Measurements from ENCODE around the gene TMCO6. TPM values are rescaled to one million over a fixed set of nuclear protein-coding genes. Genes with fewer than 3 reads are reported as not detected.

TMCO6 gene
- total and polyA plus RNA-seq, 5 donors: 4.3 to 5.0 (median 4.6) TPM

Small RNA genes within 50 kb of the gene (microRNA-seq; reads per million reads assigned to microRNA genes)
- gene MIR3655: 0 to 0.84 reads per million in 2 donors

Other genes with a start within 250 kb of the TMCO6 start
- 10 to 100 TPM; 59.8 to 69.1 (median 62.4) TPM for gene ANKHD1, start 237.6 kb upstream of the TMCO6 start, total RNA-seq
- 36.1 TPM for gene ANKHD1, start 237.6 kb upstream of the TMCO6 start, polyA plus RNA-seq
- gene EIF4EBP3, start 91.8 kb upstream of the TMCO6 start, total RNA-seq: 10 to 100 TPM; 11.2 to 24.0 (median 13.2) TPM
- 24.6 TPM for gene EIF4EBP3, start 91.8 kb upstream of the TMCO6 start, polyA plus RNA-seq
- gene SRA1, start 82.0 kb upstream of the TMCO6 start, total RNA-seq: 10 to 100 TPM; 25.9 to 32.7 (median 28.2) TPM
- 31.1 TPM for gene SRA1, start 82.0 kb upstream of the TMCO6 start, polyA plus RNA-seq
- gene APBB3, start 74.9 kb upstream of the TMCO6 start, total RNA-seq: 10 to 100 TPM; 13.2 to 19.2 (median 16.0) TPM
- 16.7 TPM for gene APBB3, start 74.9 kb upstream of the TMCO6 start, polyA plus RNA-seq
- 10 to 100 TPM; 58.2 to 77.3 (median 71.0) TPM for gene SLC35A4, start 74.6 kb upstream of the TMCO6 start, total RNA-seq
- 44.6 TPM for gene SLC35A4, start 74.6 kb upstream of the TMCO6 start, polyA plus RNA-seq
- 10 to 100 TPM; 52.8 to 99.0 (median 68.0) TPM for gene CD14, start 6.3 kb upstream of the TMCO6 start, total RNA-seq
- gene CD14, start 6.3 kb upstream of the TMCO6 start, polyA plus RNA-seq: 25.1 TPM
- gene NDUFA2, start 8.2 kb downstream of the TMCO6 start, total RNA-seq: 100 to 1,000 TPM in 3 of 4 donors, 10 to 100 TPM in 1; 96.8 to 130 (median 106) TPM
- gene NDUFA2, start 8.2 kb downstream of the TMCO6 start, polyA plus RNA-seq: 334 TPM
- gene IK, start 8.4 kb downstream of the TMCO6 start, total RNA-seq: 10 to 100 TPM; 68.2 to 77.6 (median 69.9) TPM
- gene IK, start 8.4 kb downstream of the TMCO6 start, polyA plus RNA-seq: 62.4 TPM
- 10 to 100 TPM; 10.0 to 13.8 (median 12.5) TPM for gene WDR55, start 25.5 kb downstream of the TMCO6 start, total RNA-seq
- gene WDR55, start 25.5 kb downstream of the TMCO6 start, polyA plus RNA-seq: 11.2 TPM
- under 1 TPM in 3 of 4 donors, not detected in 1; 0.23 to 0.58 (median 0.41) TPM for gene DND1, start 34.1 kb downstream of the TMCO6 start, total RNA-seq
- 0.54 TPM for gene DND1, start 34.1 kb downstream of the TMCO6 start, polyA plus RNA-seq
- 10 to 100 TPM; 42.9 to 49.6 (median 45.7) TPM for gene HARS1, start 51.9 kb downstream of the TMCO6 start, total RNA-seq
- gene HARS1, start 51.9 kb downstream of the TMCO6 start, polyA plus RNA-seq: 44.5 TPM
- gene HARS2, start 52.0 kb downstream of the TMCO6 start, total RNA-seq: 10 to 100 TPM; 16.5 to 24.7 (median 21.6) TPM
- 17.0 TPM for gene HARS2, start 52.0 kb downstream of the TMCO6 start, polyA plus RNA-seq
- 10 to 100 TPM; 31.3 to 36.3 (median 33.7) TPM for gene ZMAT2, start 61.0 kb downstream of the TMCO6 start, total RNA-seq
- gene ZMAT2, start 61.0 kb downstream of the TMCO6 start, polyA plus RNA-seq: 52.2 TPM
- not detected for gene PCDHA1, start 146.7 kb downstream of the TMCO6 start, total RNA-seq
- not detected for gene PCDHA1, start 146.7 kb downstream of the TMCO6 start, polyA plus RNA-seq
- under 1 TPM in 1 of 4 donors, not detected in 3; 0.08 TPM for gene PCDHA2, start 155.4 kb downstream of the TMCO6 start, total RNA-seq
- gene PCDHA2, start 155.4 kb downstream of the TMCO6 start, polyA plus RNA-seq: not detected
- gene PCDHA3, start 161.6 kb downstream of the TMCO6 start, total RNA-seq: under 1 TPM; 0.20 to 0.40 (median 0.27) TPM
- 0.07 TPM for gene PCDHA3, start 161.6 kb downstream of the TMCO6 start, polyA plus RNA-seq
- under 1 TPM in 3 of 4 donors, not detected in 1; 0.14 to 0.21 (median 0.14) TPM for gene PCDHA4, start 167.6 kb downstream of the TMCO6 start, total RNA-seq
- gene PCDHA4, start 167.6 kb downstream of the TMCO6 start, polyA plus RNA-seq: 0.02 TPM
- gene PCDHA5, start 182.2 kb downstream of the TMCO6 start, total RNA-seq: under 1 TPM in 2 of 4 donors, not detected in 2; 0.06 to 0.09 TPM
- gene PCDHA5, start 182.2 kb downstream of the TMCO6 start, polyA plus RNA-seq: 0.02 TPM
- gene PCDHA6, start 188.5 kb downstream of the TMCO6 start, total RNA-seq: under 1 TPM in 3 of 4 donors, not detected in 1; 0.08 to 0.20 (median 0.14) TPM
- gene PCDHA6, start 188.5 kb downstream of the TMCO6 start, polyA plus RNA-seq: 0.07 TPM
- gene PCDHA7, start 194.8 kb downstream of the TMCO6 start, total RNA-seq: under 1 TPM in 2 of 4 donors, not detected in 2; 0.12 to 0.14 TPM
- gene PCDHA7, start 194.8 kb downstream of the TMCO6 start, polyA plus RNA-seq: 0.02 TPM
- under 1 TPM in 2 of 4 donors, not detected in 2; 0.06 TPM for gene PCDHA8, start 201.7 kb downstream of the TMCO6 start, total RNA-seq
- not detected for gene PCDHA8, start 201.7 kb downstream of the TMCO6 start, polyA plus RNA-seq
- gene PCDHA9, start 208.9 kb downstream of the TMCO6 start, total RNA-seq: under 1 TPM in 1 of 4 donors, not detected in 3; 0.03 TPM
- not detected for gene PCDHA9, start 208.9 kb downstream of the TMCO6 start, polyA plus RNA-seq
- under 1 TPM; 0.06 to 0.59 (median 0.39) TPM for gene PCDHA10, start 216.4 kb downstream of the TMCO6 start, total RNA-seq
- gene PCDHA10, start 216.4 kb downstream of the TMCO6 start, polyA plus RNA-seq: 0.02 TPM
- gene PCDHA11, start 229.5 kb downstream of the TMCO6 start, total RNA-seq: under 1 TPM in 3 of 4 donors, not detected in 1; 0.06 to 0.42 (median 0.12) TPM
- not detected for gene PCDHA11, start 229.5 kb downstream of the TMCO6 start, polyA plus RNA-seq
- under 1 TPM in 2 of 4 donors, not detected in 2; 0.20 to 0.31 TPM for gene PCDHA12, start 235.9 kb downstream of the TMCO6 start, total RNA-seq
- 0.02 TPM for gene PCDHA12, start 235.9 kb downstream of the TMCO6 start, polyA plus RNA-seq
- under 1 TPM in 1 of 4 donors, not detected in 3; 0.09 TPM for gene PCDHA13, start 242.7 kb downstream of the TMCO6 start, total RNA-seq
- gene PCDHA13, start 242.7 kb downstream of the TMCO6 start, polyA plus RNA-seq: 0.05 TPM